ENCODE data around the gene EEF1G.
"Not testable (repeated sequence)": the region's sequence is repeated elsewhere in the genome, so short reads cannot be mapped to it uniquely, and the experiment has no call there.

Gene EEF1G

GRCh38 chr11:62553080-62553838, 20.4 kb downstream of the EEF1G start:
- peak in 3 of 5 experiments; percentile 46 to 81 (median 63) for DNase-seq

- DNase-seq, result peak in 1 of 5 experiments; percentile 35
These were observed 21.1 kb downstream of the EEF1G start for GRCh38 chr11:62552485-62553079.

DNA sequence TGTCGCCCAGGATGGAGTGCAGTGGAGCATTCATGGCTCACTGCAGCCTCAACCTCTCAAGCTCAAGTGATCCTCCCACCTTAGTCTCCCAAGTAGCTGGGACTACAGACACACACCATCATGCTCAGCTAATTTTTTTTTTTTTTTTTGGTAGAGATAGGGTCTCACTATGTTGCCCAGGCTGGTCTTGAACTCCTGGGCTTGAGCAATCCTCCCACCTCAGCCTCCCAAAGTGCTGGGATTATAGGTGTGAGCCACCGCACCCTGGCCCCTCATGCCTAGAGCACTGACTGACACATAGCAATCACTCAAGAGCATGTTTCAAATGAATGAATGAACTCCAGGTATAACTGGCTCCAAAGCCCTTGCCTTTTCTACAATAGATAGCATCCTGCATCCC, 23.2 kb downstream of the EEF1G start:
- DNase-seq, result not testable (repeated sequence)

GRCh38 chr11:62548545-62549335, 25.0 kb downstream of the EEF1G start:
- no peak for DNase-seq

DNA sequence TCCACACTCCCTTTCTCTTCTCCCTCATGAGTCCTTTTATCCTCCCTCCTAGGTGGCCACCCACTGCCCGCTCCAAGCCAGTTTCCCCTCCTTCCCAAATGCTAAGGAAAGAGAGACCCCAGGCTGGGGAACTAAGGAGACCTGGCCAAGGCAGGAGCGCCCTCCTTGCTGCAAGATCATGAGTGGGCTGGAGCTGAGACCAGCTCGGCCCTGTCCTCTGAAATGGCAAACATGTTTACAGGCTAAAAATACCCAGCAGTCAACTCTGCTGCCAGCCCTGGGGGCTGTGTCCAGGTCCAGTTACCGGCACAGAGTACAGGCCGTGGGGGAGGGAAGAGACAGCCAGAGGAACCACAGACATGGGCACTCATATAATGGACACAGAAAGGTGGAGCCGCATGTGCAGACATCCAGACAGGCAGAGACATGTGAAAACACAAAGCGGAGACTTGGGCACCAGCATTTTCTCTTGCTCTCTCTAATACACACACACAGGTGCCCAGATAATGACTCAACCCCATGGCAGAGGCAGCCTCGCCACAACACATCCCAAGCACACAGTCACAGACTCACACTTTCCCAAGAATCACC, 25.9 kb downstream of the EEF1G start:
- no peak for DNase-seq

GRCh38 chr11:62546929-62547625, 26.6 kb downstream of the EEF1G start:
- no peak for DNase-seq

GRCh38 chr11:62546244-62546928, 27.3 kb downstream of the EEF1G start, which contains the start of gene AHNAK:
TSS of gene AHNAK (minus strand) at chr11:62546806. CDS start at chr11:62536098, 10,708 bp downstream.
- peak in 4 of 5 experiments; percentile 47 to 70 (median 64) for DNase-seq

DNA sequence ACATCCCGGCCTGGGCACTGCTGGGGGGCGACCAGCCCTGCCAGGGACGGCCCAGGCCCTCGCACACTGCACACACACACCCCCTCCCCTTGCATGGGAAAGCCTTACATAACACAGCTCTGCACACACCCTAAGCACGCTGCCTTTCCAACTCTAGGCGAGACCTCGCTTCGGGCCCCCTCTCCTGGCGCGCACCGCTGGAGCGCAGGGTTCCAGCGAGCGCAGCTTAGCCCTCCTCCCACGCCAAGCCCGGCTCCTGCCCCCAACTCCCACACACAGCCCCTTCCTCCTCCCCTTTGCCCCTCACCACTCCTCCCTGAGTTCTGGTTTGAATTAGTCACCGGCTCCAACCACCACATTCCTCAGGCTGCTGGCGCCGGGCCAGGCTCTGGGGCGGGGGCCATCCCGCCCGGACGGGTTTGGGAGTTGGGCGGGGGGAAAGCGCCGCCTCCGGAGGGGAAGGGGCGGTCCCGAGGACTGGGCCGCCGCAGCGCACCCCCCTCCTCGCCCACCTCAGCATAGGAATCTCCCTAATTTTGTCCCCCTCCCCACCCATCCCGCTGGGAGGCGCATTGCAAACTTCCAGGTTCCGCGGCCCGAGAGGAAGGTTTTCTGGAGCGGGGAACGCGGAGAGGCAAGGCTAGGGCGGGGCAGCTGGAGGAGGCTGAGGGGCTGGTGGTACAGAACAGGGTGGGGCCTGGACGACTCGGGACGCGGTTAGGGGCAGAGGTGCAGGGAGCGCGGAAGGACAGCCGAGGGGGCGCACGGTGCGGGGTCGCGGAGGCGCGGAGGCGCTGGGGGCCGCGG, 28.1 kb downstream of the EEF1G start:
- DNase-seq, result peak in 3 of 5 experiments; percentile 43 to 61 (median 47)

- peak in 1 of 5 experiments; percentile 45 for DNase-seq
These were observed 28.9 kb downstream of the EEF1G start for GRCh38 chr11:62544581-62545436.

GRCh38 chr11:62543680-62544444, 29.8 kb downstream of the EEF1G start:
- no peak for DNase-seq

GRCh38 chr11:62542750-62543567, 30.7 kb downstream of the EEF1G start:
- peak; percentile 61 to 81 (median 69) for DNase-seq

GRCh38 chr11:62542111-62542745, 31.5 kb downstream of the EEF1G start:
- DNase-seq, result peak in 1 of 5 experiments; percentile 63

DNA sequence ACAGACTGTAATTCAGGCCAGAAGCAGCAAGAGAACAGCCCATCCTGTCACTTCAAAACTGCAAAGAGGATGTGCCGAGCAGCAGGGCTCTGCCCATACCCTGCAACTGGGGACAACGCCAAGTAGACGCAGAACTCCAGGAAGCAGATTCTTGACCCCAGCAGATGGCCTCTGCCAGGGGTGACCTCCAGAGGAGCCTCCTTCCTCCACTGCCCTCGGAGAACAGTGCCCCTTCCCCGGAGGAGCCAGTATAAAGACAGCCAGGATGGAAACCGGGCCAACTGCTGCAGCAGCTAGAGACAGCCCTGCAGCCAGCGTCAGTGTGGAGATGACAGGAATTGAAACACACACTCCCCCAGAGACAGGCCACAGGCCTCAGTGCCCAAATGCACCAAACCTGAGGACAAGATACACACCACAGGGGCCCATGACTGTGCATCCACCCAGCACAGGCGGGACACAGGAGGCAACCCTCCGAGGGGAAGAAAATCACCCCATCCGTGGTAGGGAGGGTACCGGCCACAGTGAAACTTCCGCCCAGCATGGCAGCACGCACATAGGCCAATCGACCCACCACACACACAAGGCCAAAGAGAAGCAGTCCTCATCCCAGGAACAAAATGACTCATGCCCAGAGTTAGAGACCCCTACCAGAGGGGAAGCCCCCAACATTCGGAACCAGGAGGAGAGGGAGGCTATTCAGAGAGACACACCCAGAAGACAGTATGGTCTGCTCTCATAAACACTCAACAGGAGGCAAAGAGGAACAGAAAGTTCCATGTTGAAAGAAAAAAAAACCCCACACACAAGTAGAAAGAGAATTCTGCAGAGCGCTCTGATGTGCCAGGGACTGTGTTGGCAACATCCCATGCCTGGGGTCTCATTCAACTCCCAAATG, 32.6 kb downstream of the EEF1G start:
- peak in 1 of 5 experiments; percentile 87 for DNase-seq

- peak in 2 of 5 experiments; percentile 54 for DNase-seq
These were observed 34.3 kb downstream of the EEF1G start for GRCh38 chr11:62539238-62539925.

DNA sequence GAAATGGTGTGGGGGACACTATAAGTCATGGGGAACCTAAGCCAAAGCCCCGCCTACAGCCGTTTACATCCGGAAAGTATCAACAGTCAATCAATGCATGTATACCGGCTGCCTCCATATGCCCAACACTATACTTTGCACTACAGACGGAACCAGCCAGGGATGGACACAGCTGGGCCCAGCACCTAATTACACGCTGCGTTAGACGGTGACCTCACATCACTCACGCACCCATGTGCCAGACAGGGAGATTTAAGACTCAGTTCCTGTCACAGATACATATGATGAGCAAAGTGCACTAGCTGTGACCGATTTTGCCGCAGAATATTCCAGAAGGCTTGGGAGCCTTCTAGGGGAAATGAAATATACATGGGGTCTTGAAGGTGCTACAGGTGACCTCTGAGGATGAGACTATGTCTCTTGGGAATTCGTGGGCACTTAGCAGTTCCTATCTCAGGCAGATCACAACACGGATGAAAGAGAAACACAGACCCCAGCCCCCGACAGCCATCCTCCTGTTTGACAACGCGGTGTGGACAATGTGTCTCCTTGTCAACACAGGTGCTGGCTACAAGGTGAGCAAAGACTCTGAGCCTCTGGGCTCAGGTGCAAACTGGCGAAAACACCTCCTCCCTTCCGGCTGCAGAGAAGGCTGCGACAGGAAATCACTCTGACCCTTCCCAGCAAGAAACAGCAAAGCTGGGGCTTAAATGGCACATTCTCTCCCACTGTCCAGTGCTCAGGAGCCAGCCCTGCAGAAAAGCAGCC, 35.0 kb downstream of the EEF1G start:
- no peak for DNase-seq

All from T-helper 2 cell (primary cell).